ENCODE measurements around the gene NOP53.

- TF ChIP-seq, protein P1, sequence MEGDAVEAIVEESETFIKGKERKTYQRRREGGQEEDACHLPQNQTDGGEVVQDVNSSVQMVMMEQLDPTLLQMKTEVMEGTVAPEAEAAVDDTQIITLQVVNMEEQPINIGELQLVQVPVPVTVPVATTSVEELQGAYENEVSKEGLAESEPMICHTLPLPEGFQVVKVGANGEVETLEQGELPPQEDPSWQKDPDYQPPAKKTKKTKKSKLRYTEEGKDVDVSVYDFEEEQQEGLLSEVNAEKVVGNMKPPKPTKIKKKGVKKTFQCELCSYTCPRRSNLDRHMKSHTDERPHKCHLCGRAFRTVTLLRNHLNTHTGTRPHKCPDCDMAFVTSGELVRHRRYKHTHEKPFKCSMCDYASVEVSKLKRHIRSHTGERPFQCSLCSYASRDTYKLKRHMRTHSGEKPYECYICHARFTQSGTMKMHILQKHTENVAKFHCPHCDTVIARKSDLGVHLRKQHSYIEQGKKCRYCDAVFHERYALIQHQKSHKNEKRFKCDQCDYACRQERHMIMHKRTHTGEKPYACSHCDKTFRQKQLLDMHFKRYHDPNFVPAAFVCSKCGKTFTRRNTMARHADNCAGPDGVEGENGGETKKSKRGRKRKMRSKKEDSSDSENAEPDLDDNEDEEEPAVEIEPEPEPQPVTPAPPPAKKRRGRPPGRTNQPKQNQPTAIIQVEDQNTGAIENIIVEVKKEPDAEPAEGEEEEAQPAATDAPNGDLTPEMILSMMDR (conservative IDR thresholded peaks at IDR 0.05; ENCODE audit: low read length): no peak
- no peak for TF ChIP-seq EZH2phosphoT487 (IDR thresholded peaks at IDR 0.05; ENCODE audit: borderline replicate concordance)
Measured at GRCh38 chr19:47762151-47762550, 16.8 kb downstream of the NOP53 start.
